GM23338 (cell line): ENCODE data around the gene PTPRN2. TPM values are rescaled to one million over a fixed set of nuclear protein-coding genes. Genes with fewer than 3 reads are reported as not detected.

ENCODE experiments used
- ATAC-seq: fragments of 200-7000 bp; cut with Tn5 transposase; 3 replicates; pipeline ENCODE4 v1.9.1; 2020
- DNase-seq: peaks from one replicate; pipeline ENCODE4 v3.0.0-alpha.2; 2015; ENCODE audit warnings: low spot score
- H2AFZ ChIP-seq: fragments of 200-600 bp; sonication (generic); 2 replicates; pipeline ENCODE4 v1.8.0; 2016; ENCODE audit warnings: antibody characterized with exemption, mild to moderate bottlenecking, moderate library complexity
- H3F3A ChIP-seq: fragments of 200-600 bp; sonication (generic); replicated peaks from 2 replicates; pipeline ENCODE4 v1.8.0; 2017; ENCODE audit warnings: antibody characterized with exemption, mixed run types, low read depth
- H3K27ac ChIP-seq: fragments of 200-600 bp; sonication (generic); 2 replicates; pipeline ENCODE4 v1.6.1; 2016; ENCODE audit warnings: low read depth
- H3K27me3 ChIP-seq: fragments of 200-600 bp; sonication (generic); 2 replicates; pipeline ENCODE4 v1.8.0; 2016; ENCODE audit warnings: mild to moderate bottlenecking, mixed run types, moderate library complexity; ENCODE audit not compliant: insufficient read depth
- H3K36me3 ChIP-seq: fragments of 200-600 bp; sonication (generic); 2 replicates; pipeline ENCODE4 v1.8.0; 2016; ENCODE audit warnings: mild to moderate bottlenecking; ENCODE audit not compliant: insufficient read depth
- H3K4me1 ChIP-seq: fragments of 200-600 bp; sonication (generic); 2 replicates; pipeline ENCODE4 v1.8.0; 2016; ENCODE audit warnings: mild to moderate bottlenecking, moderate library complexity; ENCODE audit not compliant: insufficient read depth
- H3K4me2 ChIP-seq: fragments of 200-600 bp; sonication (generic); 2 replicates; pipeline ENCODE4 v1.7.1; 2017; ENCODE audit warnings: mixed run types
- H3K4me3 ChIP-seq: fragments of 200-600 bp; sonication (generic); 2 replicates; pipeline ENCODE4 v1.6.1; 2016; ENCODE audit warnings: mixed run types
- H3K79me2 ChIP-seq: fragments of 200-600 bp; sonication (generic); replicated peaks from 2 replicates; pipeline ENCODE4 v1.8.0; 2017; ENCODE audit warnings: mild to moderate bottlenecking; ENCODE audit not compliant: insufficient read depth
- H3K9me2 ChIP-seq: fragments of 200-600 bp; sonication (generic); 2 replicates; pipeline ENCODE4 v1.8.0; 2017; ENCODE audit not compliant: insufficient read depth
- H4K20me1 ChIP-seq: fragments of 200-600 bp; sonication (generic); replicated peaks from 2 replicates; pipeline ENCODE4 v1.8.0; 2017; ENCODE audit warnings: mild to moderate bottlenecking; ENCODE audit not compliant: insufficient read depth
- H3K27ac Mint-ChIP-seq: 2 replicates; pipeline ENCODE4 v1.8.0; 2020; ENCODE audit warnings: inconsistent platforms, mild to moderate bottlenecking, moderate library complexity, mixed read lengths
- H3K27me3 Mint-ChIP-seq: 3 replicates; pipeline ENCODE4 v1.8.0; 2022; ENCODE audit warnings: low read depth, mild to moderate bottlenecking, moderate library complexity, mixed read lengths, inconsistent platforms; ENCODE audit not compliant: insufficient read depth, poor library complexity
- H3K36me3 Mint-ChIP-seq: 3 replicates; pipeline ENCODE4 v1.8.0; 2021; ENCODE audit warnings: low read depth, mild to moderate bottlenecking, inconsistent platforms, moderate library complexity, mixed read lengths
- H3K4me1 Mint-ChIP-seq: 3 replicates; pipeline ENCODE4 v1.8.0; 2020; ENCODE audit warnings: mild to moderate bottlenecking, inconsistent platforms, mixed read lengths
- H3K4me3 Mint-ChIP-seq: 3 replicates; pipeline ENCODE4 v1.8.0; 2021; ENCODE audit warnings: moderate library complexity, mild to moderate bottlenecking, inconsistent platforms, mixed read lengths
- H3K9me3 Mint-ChIP-seq: 3 replicates; pipeline ENCODE4 v1.8.0; 2020; ENCODE audit warnings: moderate library complexity, mild to moderate bottlenecking, inconsistent platforms, mixed read lengths
- CREB1 ChIP-seq: fragments of 250-450 bp; sonication (Bioruptor Pico); IDR thresholded peaks from 2 replicates; pipeline ENCODE4 v1.5.0; 2020; ENCODE audit warnings: low read depth, mild to moderate bottlenecking, moderate library complexity
- EZH2 ChIP-seq: fragments of 200-600 bp; sonication (generic); IDR thresholded peaks from one replicate; pipeline ENCODE4 v1.8.0; 2017; ENCODE audit warnings: antibody characterized with exemption, mild to moderate bottlenecking, low read depth; ENCODE audit not compliant: unreplicated experiment
- EZH2phosphoT487 ChIP-seq: fragments of 200-600 bp; sonication (generic); IDR thresholded peaks from one replicate; pipeline ENCODE4 v1.8.1; 2018; ENCODE audit warnings: antibody characterized with exemption; ENCODE audit not compliant: unreplicated experiment
- NANOG ChIP-seq: IDR thresholded peaks from 2 replicates; pipeline ENCODE4 v1.6.1; 2016; ENCODE audit warnings: antibody characterized with exemption, borderline replicate concordance
- STAT1 ChIP-seq: IDR thresholded peaks from one replicate; pipeline ENCODE4 v1.6.1; 2016; ENCODE audit warnings: antibody characterized with exemption; ENCODE audit not compliant: unreplicated experiment
- ZNF114 ChIP-seq: fragments of 250-450 bp; sonication (Bioruptor Pico); IDR thresholded peaks from 2 replicates; pipeline ENCODE4 v1.5.0; 2020; ENCODE audit warnings: mild to moderate bottlenecking, moderate library complexity
- ZNF331 ChIP-seq: fragments of 250-450 bp; sonication (Bioruptor Pico); IDR thresholded peaks from 2 replicates; pipeline ENCODE4 v1.5.0; 2020; ENCODE audit warnings: low read depth, mild to moderate bottlenecking, moderate library complexity
- ZNF462 ChIP-seq: fragments of 250-450 bp; sonication (Bioruptor Pico); IDR thresholded peaks from 2 replicates; pipeline ENCODE4 v1.5.0; 2020; ENCODE audit warnings: mild to moderate bottlenecking, moderate library complexity
- polyA plus RNA-seq: library from polyadenylated mRNA; unstranded; fragments of >200 nt; fragmentation: Nextera tagmentation; extraction: Ambion mirVana; gene quantifications from 2 replicates; pipeline ENCODE4 v1.2.1, GENCODE V29; 2016
- total RNA-seq: library from RNA; depleted of rRNA; stranded (reverse); fragments of >200 nt; shearing (Covaris generic); gene quantifications from 2 replicates; pipeline ENCODE4 v1.2.3, GENCODE V29; 2014

Gene PTPRN2
- total and polyA plus RNA-seq, 2 experiments from 2014 or later = 0.87 to 4.0 TPM

GRCh38 chr7:157832006-157832405, 755.6 kb downstream of the PTPRN2 start:
- Histone ChIP-seq H4K20me1 (no peaks in the 10 kb centered on the region), H3K27me3 (no peaks in the 10 kb centered on the region), H3K9me2 (no peaks in the 10 kb centered on the region), H3K4me2 (no peak overlapping the region), H2AFZ (no peak overlapping the region), H3K4me3 (no peak overlapping the region), H3K36me3 (no peaks in the 10 kb centered on the region), H3K79me2 (no peaks in the 10 kb centered on the region), H3F3A (no peaks in the 10 kb centered on the region), H3K27ac (no peak overlapping the region), H3K4me1 (no peaks in the 10 kb centered on the region)
- Mint-ChIP-seq H3K36me3 (peaks cover 66% of the 10 kb centered on the region), H3K4me3 (no peak overlapping the region), H3K9me3 (peaks cover 98% of the 10 kb centered on the region), H3K27me3 (peaks cover 12% of the 10 kb centered on the region), H3K27ac (no peak overlapping the region), H3K4me1 (no peaks in the 10 kb centered on the region)
- ATAC-seq (no peak), DNase-seq (no peak)
- TF ChIP-seq NANOG = no peak

- no peak overlapping the region for H3K4me3 Mint-ChIP-seq
- H3K79me2 ChIP-seq = no peaks in the 10 kb centered on the region
- H3K9me2 ChIP-seq = no peaks in the 10 kb centered on the region
- no peaks in the 10 kb centered on the region for H3K36me3 ChIP-seq
- no peaks in the 10 kb centered on the region for H3K27me3 ChIP-seq
- DNase-seq (no peak), ATAC-seq (no peak)
- H3K4me3 ChIP-seq = no peak overlapping the region
- H4K20me1 ChIP-seq = no peaks in the 10 kb centered on the region
- peaks cover 97% of the 10 kb centered on the region for H3K9me3 Mint-ChIP-seq
- H3K27ac Mint-ChIP-seq = no peak overlapping the region
- H3K27ac ChIP-seq = no peak overlapping the region
- H3K4me1 ChIP-seq = no peaks in the 10 kb centered on the region
- H3K36me3 Mint-ChIP-seq = peaks cover 62% of the 10 kb centered on the region
- H3K4me1 Mint-ChIP-seq = no peaks in the 10 kb centered on the region
- H3K4me2 ChIP-seq = no peak overlapping the region
- H3K27me3 Mint-ChIP-seq = peaks cover 12% of the 10 kb centered on the region
- TF ChIP-seq ZNF331 (CRISPR knock-in tag) (no peak), EZH2phosphoT487 (no peak), NANOG (no peak), ZNF114 (CRISPR knock-in tag) (no peak), STAT1 (no peak)
- H2AFZ ChIP-seq = no peak overlapping the region
- H3F3A ChIP-seq = no peaks in the 10 kb centered on the region
These were observed 756.3 kb downstream of the PTPRN2 start for GRCh38 chr7:157831143-157831905.

- DNase-seq = no peak
- TF ChIP-seq ZNF462 (CRISPR knock-in tag) (no peak), NANOG (no peak), CREB1 (CRISPR knock-in tag) (no peak), EZH2 (no peak)
- Histone ChIP-seq H3K4me1 (no peaks in the 10 kb centered on the region), H3K27ac (no peak overlapping the region), H3K79me2 (no peaks in the 10 kb centered on the region), H3F3A (no peaks in the 10 kb centered on the region), H3K36me3 (no peaks in the 10 kb centered on the region), H3K27me3 (no peaks in the 10 kb centered on the region), H3K4me3 (no peak overlapping the region), H3K9me2 (no peaks in the 10 kb centered on the region), H3K4me2 (no peak overlapping the region), H2AFZ (no peak overlapping the region), H4K20me1 (no peaks in the 10 kb centered on the region)
- H3K36me3 Mint-ChIP-seq = peaks cover 58% of the 10 kb centered on the region
- peaks cover 14% of the 10 kb centered on the region for H3K27me3 Mint-ChIP-seq
- peaks cover 94% of the 10 kb centered on the region for H3K9me3 Mint-ChIP-seq
- H3K4me1 Mint-ChIP-seq = no peaks in the 10 kb centered on the region
- no peak overlapping the region for H3K4me3 Mint-ChIP-seq
- ATAC-seq = no peak
- no peak overlapping the region for H3K27ac Mint-ChIP-seq
These were observed 757.3 kb downstream of the PTPRN2 start for GRCh38 chr7:157830331-157830730.
